GM23338 (cell line): ENCODE data around the gene PDIA5. TPM values are rescaled to one million over a fixed set of nuclear protein-coding genes. Genes with fewer than 3 reads are reported as not detected.

Experiments
- ATAC-seq: fragments of 200-7000 bp; cut with Tn5 transposase; 3 replicates; pipeline ENCODE4 v1.9.1; 2020
- DNase-seq: peaks from one replicate; pipeline ENCODE4 v3.0.0-alpha.2; 2015; ENCODE audit warnings: low spot score
- H2AFZ ChIP-seq: fragments of 200-600 bp; sonication (generic); 2 replicates; pipeline ENCODE4 v1.8.0; 2016; ENCODE audit warnings: antibody characterized with exemption, mild to moderate bottlenecking, moderate library complexity
- H3F3A ChIP-seq: fragments of 200-600 bp; sonication (generic); replicated peaks from 2 replicates; pipeline ENCODE4 v1.8.0; 2017; ENCODE audit warnings: antibody characterized with exemption, mixed run types, low read depth
- H3K27ac ChIP-seq: fragments of 200-600 bp; sonication (generic); 2 replicates; pipeline ENCODE4 v1.6.1; 2016; ENCODE audit warnings: low read depth
- H3K27me3 ChIP-seq: fragments of 200-600 bp; sonication (generic); 2 replicates; pipeline ENCODE4 v1.8.0; 2016; ENCODE audit warnings: mild to moderate bottlenecking, mixed run types, moderate library complexity; ENCODE audit not compliant: insufficient read depth
- H3K36me3 ChIP-seq: fragments of 200-600 bp; sonication (generic); 2 replicates; pipeline ENCODE4 v1.8.0; 2016; ENCODE audit warnings: mild to moderate bottlenecking; ENCODE audit not compliant: insufficient read depth
- H3K4me1 ChIP-seq: fragments of 200-600 bp; sonication (generic); 2 replicates; pipeline ENCODE4 v1.8.0; 2016; ENCODE audit warnings: mild to moderate bottlenecking, moderate library complexity; ENCODE audit not compliant: insufficient read depth
- H3K4me2 ChIP-seq: fragments of 200-600 bp; sonication (generic); 2 replicates; pipeline ENCODE4 v1.7.1; 2017; ENCODE audit warnings: mixed run types
- H3K4me3 ChIP-seq: fragments of 200-600 bp; sonication (generic); 2 replicates; pipeline ENCODE4 v1.6.1; 2016; ENCODE audit warnings: mixed run types
- H3K79me2 ChIP-seq: fragments of 200-600 bp; sonication (generic); replicated peaks from 2 replicates; pipeline ENCODE4 v1.8.0; 2017; ENCODE audit warnings: mild to moderate bottlenecking; ENCODE audit not compliant: insufficient read depth
- H3K9me2 ChIP-seq: fragments of 200-600 bp; sonication (generic); 2 replicates; pipeline ENCODE4 v1.8.0; 2017; ENCODE audit not compliant: insufficient read depth
- H4K20me1 ChIP-seq: fragments of 200-600 bp; sonication (generic); replicated peaks from 2 replicates; pipeline ENCODE4 v1.8.0; 2017; ENCODE audit warnings: mild to moderate bottlenecking; ENCODE audit not compliant: insufficient read depth
- H3K27ac Mint-ChIP-seq: 2 replicates; pipeline ENCODE4 v1.8.0; 2020; ENCODE audit warnings: inconsistent platforms, mild to moderate bottlenecking, moderate library complexity, mixed read lengths
- H3K27me3 Mint-ChIP-seq: 3 replicates; pipeline ENCODE4 v1.8.0; 2022; ENCODE audit warnings: low read depth, mild to moderate bottlenecking, moderate library complexity, mixed read lengths, inconsistent platforms; ENCODE audit not compliant: insufficient read depth, poor library complexity
- H3K36me3 Mint-ChIP-seq: 3 replicates; pipeline ENCODE4 v1.8.0; 2021; ENCODE audit warnings: low read depth, mild to moderate bottlenecking, inconsistent platforms, moderate library complexity, mixed read lengths
- H3K4me1 Mint-ChIP-seq: 3 replicates; pipeline ENCODE4 v1.8.0; 2020; ENCODE audit warnings: mild to moderate bottlenecking, inconsistent platforms, mixed read lengths
- H3K4me3 Mint-ChIP-seq: 3 replicates; pipeline ENCODE4 v1.8.0; 2021; ENCODE audit warnings: moderate library complexity, mild to moderate bottlenecking, inconsistent platforms, mixed read lengths
- H3K9me3 Mint-ChIP-seq: 3 replicates; pipeline ENCODE4 v1.8.0; 2020; ENCODE audit warnings: moderate library complexity, mild to moderate bottlenecking, inconsistent platforms, mixed read lengths
- POLR2AphosphoS5 ChIP-seq: IDR thresholded peaks from 2 replicates; pipeline ENCODE4 v1.6.1; 2016; ENCODE audit warnings: antibody characterized with exemption, low read depth
- polyA plus RNA-seq: library from polyadenylated mRNA; unstranded; fragments of >200 nt; fragmentation: Nextera tagmentation; extraction: Ambion mirVana; gene quantifications from 2 replicates; pipeline ENCODE4 v1.2.1, GENCODE V29; 2016
- total RNA-seq: library from RNA; depleted of rRNA; stranded (reverse); fragments of >200 nt; shearing (Covaris generic); gene quantifications from 2 replicates; pipeline ENCODE4 v1.2.3, GENCODE V29; 2014
- TF ChIP-seq, protein P1 (sequence below), 2 experiments: fragments of 200-600 bp in 1 of 2; sonication (generic) in 1 of 2; conservative IDR thresholded peaks; 2 replicates each; pipeline versions ENCODE4 v1.5.1 to v1.6.1; 2016 to 2017; ENCODE audit warnings: antibody characterized with exemption in 2 of 2, low read depth in 2 of 2, mild to moderate bottlenecking in 2 of 2, moderate library complexity in 1 of 2
- TF ChIP-seq, protein P2 (sequence below): fragments of 250-450 bp; sonication (Bioruptor Pico); IDR thresholded peaks from 2 replicates; pipeline ENCODE4 v1.5.0; 2020; ENCODE audit warnings: mild to moderate bottlenecking, moderate library complexity

PDIA5 gene
- total and polyA plus RNA-seq, 2 experiments from 2014 or later, result 22.9 to 28.1 TPM

DNA sequence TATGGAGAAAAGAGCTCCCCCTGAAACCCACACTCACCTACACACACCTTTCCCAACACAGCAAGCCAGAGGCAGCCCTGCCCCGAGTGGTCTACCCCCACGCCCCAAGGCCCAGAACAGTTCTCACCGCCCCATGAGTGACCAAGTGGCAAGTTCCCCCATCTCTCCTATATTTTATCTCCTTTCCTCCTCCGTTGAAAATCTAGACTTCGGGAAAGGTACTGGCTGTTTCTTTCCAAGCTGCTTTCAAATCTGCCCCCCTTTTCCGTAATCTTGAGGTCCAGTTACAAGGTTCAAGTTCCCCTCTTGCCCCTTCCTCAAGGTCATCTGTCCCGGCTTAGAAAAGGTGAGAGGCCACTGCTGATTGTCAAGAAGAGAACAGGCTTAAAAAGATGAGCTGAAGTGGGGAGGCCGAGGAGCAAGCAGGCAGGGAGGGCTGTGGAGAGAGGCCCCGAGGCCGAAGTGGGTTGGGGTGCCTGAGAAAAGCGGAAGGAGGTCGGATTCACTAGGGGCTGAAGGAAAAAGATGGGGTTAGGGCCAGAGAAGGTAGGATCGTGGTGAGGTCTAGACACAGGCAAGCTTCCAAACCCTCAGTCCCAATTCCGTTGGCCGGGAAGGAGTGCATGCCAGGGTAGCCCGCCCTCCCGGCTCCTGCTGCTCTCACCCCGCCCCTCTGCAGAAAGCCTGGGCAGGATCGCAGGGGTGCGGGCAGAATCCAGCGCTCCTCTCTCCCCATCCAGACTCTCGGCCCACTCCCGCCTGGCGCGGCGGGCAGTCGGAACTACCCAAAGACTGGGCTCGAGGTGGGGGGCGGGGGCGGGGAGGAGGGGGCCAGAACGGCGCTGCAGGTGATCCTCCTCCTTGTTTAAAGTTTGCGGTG lies 40.9 kb upstream of the PDIA5 start:
- H4K20me1 ChIP-seq, result no peaks in the 10 kb centered on the region; the same call in none of the 2 replicates
- no peak overlapping the region for H3K27ac ChIP-seq
- peak overlapping the region; percentile 64 for H3K4me3 ChIP-seq
- no peaks in the 10 kb centered on the region for H3K36me3 ChIP-seq
- H3K9me2 ChIP-seq, result no peaks in the 10 kb centered on the region
- H3K27me3 ChIP-seq, result peaks cover 39% of the 10 kb centered on the region
- peaks cover 18% of the 10 kb centered on the region for H3F3A ChIP-seq
- peaks cover 29% of the 10 kb centered on the region for H3K27me3 Mint-ChIP-seq
- H3K4me1 Mint-ChIP-seq, result peaks cover 56% of the 10 kb centered on the region
- ATAC-seq, result peak; percentile 45
- peaks cover 5% of the 10 kb centered on the region for H3K36me3 Mint-ChIP-seq
- peaks cover 51% of the 10 kb centered on the region for H3K4me1 ChIP-seq
- no peak overlapping the region for H3K27ac Mint-ChIP-seq
- peak; percentile 16; the same call in 1 of the 2 replicates for TF ChIP-seq POLR2AphosphoS5
- TF ChIP-seq, protein P1, sequence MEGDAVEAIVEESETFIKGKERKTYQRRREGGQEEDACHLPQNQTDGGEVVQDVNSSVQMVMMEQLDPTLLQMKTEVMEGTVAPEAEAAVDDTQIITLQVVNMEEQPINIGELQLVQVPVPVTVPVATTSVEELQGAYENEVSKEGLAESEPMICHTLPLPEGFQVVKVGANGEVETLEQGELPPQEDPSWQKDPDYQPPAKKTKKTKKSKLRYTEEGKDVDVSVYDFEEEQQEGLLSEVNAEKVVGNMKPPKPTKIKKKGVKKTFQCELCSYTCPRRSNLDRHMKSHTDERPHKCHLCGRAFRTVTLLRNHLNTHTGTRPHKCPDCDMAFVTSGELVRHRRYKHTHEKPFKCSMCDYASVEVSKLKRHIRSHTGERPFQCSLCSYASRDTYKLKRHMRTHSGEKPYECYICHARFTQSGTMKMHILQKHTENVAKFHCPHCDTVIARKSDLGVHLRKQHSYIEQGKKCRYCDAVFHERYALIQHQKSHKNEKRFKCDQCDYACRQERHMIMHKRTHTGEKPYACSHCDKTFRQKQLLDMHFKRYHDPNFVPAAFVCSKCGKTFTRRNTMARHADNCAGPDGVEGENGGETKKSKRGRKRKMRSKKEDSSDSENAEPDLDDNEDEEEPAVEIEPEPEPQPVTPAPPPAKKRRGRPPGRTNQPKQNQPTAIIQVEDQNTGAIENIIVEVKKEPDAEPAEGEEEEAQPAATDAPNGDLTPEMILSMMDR (conservative IDR thresholded peaks at IDR 0.05; ENCODE audit: low read depth in 2 of 2), result no peak
- TF ChIP-seq, protein P2, sequence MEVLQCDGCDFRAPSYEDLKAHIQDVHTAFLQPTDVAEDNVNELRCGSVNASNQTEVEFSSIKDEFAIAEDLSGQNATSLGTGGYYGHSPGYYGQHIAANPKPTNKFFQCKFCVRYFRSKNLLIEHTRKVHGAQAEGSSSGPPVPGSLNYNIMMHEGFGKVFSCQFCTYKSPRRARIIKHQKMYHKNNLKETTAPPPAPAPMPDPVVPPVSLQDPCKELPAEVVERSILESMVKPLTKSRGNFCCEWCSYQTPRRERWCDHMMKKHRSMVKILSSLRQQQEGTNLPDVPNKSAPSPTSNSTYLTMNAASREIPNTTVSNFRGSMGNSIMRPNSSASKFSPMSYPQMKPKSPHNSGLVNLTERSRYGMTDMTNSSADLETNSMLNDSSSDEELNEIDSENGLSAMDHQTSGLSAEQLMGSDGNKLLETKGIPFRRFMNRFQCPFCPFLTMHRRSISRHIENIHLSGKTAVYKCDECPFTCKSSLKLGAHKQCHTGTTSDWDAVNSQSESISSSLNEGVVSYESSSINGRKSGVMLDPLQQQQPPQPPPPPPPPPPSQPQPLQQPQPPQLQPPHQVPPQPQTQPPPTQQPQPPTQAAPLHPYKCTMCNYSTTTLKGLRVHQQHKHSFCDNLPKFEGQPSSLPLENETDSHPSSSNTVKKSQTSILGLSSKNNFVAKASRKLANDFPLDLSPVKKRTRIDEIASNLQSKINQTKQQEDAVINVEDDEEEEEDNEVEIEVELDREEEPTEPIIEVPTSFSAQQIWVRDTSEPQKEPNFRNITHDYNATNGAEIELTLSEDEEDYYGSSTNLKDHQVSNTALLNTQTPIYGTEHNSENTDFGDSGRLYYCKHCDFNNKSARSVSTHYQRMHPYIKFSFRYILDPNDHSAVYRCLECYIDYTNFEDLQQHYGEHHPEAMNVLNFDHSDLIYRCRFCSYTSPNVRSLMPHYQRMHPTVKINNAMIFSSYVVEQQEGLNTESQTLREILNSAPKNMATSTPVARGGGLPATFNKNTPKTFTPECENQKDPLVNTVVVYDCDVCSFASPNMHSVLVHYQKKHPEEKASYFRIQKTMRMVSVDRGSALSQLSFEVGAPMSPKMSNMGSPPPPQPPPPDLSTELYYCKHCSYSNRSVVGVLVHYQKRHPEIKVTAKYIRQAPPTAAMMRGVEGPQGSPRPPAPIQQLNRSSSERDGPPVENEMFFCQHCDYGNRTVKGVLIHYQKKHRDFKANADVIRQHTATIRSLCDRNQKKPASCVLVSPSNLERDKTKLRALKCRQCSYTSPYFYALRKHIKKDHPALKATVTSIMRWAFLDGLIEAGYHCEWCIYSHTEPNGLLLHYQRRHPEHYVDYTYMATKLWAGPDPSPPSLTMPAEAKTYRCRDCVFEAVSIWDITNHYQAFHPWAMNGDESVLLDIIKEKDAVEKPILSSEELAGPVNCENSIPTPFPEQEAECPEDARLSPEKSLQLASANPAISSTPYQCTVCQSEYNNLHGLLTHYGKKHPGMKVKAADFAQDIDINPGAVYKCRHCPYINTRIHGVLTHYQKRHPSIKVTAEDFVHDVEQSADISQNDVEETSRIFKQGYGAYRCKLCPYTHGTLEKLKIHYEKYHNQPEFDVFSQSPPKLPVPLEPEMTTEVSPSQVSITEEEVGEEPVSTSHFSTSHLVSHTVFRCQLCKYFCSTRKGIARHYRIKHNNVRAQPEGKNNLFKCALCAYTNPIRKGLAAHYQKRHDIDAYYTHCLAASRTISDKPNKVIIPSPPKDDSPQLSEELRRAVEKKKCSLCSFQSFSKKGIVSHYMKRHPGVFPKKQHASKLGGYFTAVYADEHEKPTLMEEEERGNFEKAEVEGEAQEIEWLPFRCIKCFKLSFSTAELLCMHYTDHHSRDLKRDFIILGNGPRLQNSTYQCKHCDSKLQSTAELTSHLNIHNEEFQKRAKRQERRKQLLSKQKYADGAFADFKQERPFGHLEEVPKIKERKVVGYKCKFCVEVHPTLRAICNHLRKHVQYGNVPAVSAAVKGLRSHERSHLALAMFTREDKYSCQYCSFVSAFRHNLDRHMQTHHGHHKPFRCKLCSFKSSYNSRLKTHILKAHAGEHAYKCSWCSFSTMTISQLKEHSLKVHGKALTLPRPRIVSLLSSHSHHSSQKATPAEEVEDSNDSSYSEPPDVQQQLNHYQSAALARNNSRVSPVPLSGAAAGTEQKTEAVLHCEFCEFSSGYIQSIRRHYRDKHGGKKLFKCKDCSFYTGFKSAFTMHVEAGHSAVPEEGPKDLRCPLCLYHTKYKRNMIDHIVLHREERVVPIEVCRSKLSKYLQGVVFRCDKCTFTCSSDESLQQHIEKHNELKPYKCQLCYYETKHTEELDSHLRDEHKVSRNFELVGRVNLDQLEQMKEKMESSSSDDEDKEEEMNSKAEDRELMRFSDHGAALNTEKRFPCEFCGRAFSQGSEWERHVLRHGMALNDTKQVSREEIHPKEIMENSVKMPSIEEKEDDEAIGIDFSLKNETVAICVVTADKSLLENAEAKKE (CRISPR knock-in tag), result no peak
- DNase-seq, result peak; percentile 87
- peak overlapping the region; percentile 89 for H3K4me3 Mint-ChIP-seq
- H2AFZ ChIP-seq, result peak overlapping the region; percentile 73; the same call in 1 of the 2 replicates
- H3K9me3 Mint-ChIP-seq, result no peaks in the 10 kb centered on the region
- H3K4me2 ChIP-seq, result peak overlapping the region; percentile 93
- peaks cover 12% of the 10 kb centered on the region for H3K79me2 ChIP-seq
